Epithelial cell of proximal tubule (primary cell): ENCODE data around the gene DNAH11. TPM values are rescaled to one million over a fixed set of nuclear protein-coding genes. Genes with fewer than 3 reads are reported as not detected.
A peak's percentile ranks its signal among the peaks of the same experiment; 100 is the strongest.
"Not testable (repeated sequence)": the region's sequence is repeated elsewhere in the genome, so short reads cannot be mapped to it uniquely, and the experiment has no call there.

Source experiments
- DNase-seq: peaks from one replicate; pipeline ENCODE4 v3.0.0-alpha.2; 2011; ENCODE audit warnings: low read depth
- H3K4me3 ChIP-seq: 2 replicates; pipeline ENCODE4 v1.5.1; 2011; ENCODE audit warnings: low read depth, mild to moderate bottlenecking, low read length
- CTCF ChIP-seq: conservative IDR thresholded peaks from 2 replicates; pipeline ENCODE4 v1.5.1; 2012; ENCODE audit warnings: low read depth, mild to moderate bottlenecking, low read length
- total RNA-seq: library from RNA; depleted of rRNA; stranded (reverse); fragments of >200 nt; gene quantifications from 2 replicates; pipeline ENCODE4 v1.2.3, GENCODE V29; 2015

DNAH11 gene
- total RNA-seq, 1 donor from 2014 or later = 2.8 TPM

- no peak overlapping the region for H3K4me3 ChIP-seq
- no peak for TF ChIP-seq CTCF
- no peak for DNase-seq
Observed at GRCh38 chr7:21926448-21926847, 383.6 kb downstream of the DNAH11 start.

- no peak for TF ChIP-seq CTCF
Observed at GRCh38 chr7:21927693-21928092, 384.9 kb downstream of the DNAH11 start.

GRCh38 chr7:21933293-21933692 lies 390.5 kb downstream of the DNAH11 start:
- DNase-seq = not testable (repeated sequence)

More at GRCh38 chr7:21927693-21928092, 384.9 kb downstream of the DNAH11 start:
- no peak for DNase-seq
- no peak overlapping the region for H3K4me3 ChIP-seq

GRCh38 chr7:21934808-21935207 lies 392.0 kb downstream of the DNAH11 start:
- TF ChIP-seq CTCF = no peak
- DNase-seq = no peak

More at GRCh38 chr7:21933293-21933692, 390.5 kb downstream of the DNAH11 start:
- H3K4me3 ChIP-seq = not testable (repeated sequence)

GRCh38 chr7:21938463-21938862 lies 395.6 kb downstream of the DNAH11 start:
- DNase-seq = no peak
- TF ChIP-seq CTCF = no peak
- no peak overlapping the region for H3K4me3 ChIP-seq

More at GRCh38 chr7:21934808-21935207, 392.0 kb downstream of the DNAH11 start:
- no peak overlapping the region for H3K4me3 ChIP-seq

GRCh38 chr7:21939136-21939857 lies 396.5 kb downstream of the DNAH11 start:
- TF ChIP-seq CTCF = no peak
- DNase-seq = peak; percentile 83
- no peak overlapping the region for H3K4me3 ChIP-seq

- TF ChIP-seq CTCF = no peak
- DNase-seq = no peak
- no peak overlapping the region for H3K4me3 ChIP-seq
Observed at GRCh38 chr7:21939858-21940372, 397.1 kb downstream of the DNAH11 start.
